HG02981 (cell line): ENCODE measurements around the gene HDAC5.
A peak's percentile ranks its signal among the peaks of the same experiment; 100 is the strongest.
"Not testable (repeated sequence)": the region's sequence is repeated elsewhere in the genome, so short reads cannot be mapped to it uniquely, and the experiment has no call there.

Source experiments
- ATAC-seq: cut with Tn5 transposase; IDR thresholded peaks from one replicate; pipeline ENCODE4 v1.9.1; 2021; ENCODE audit warnings: mild to moderate bottlenecking, moderate library complexity; ENCODE audit not compliant: unreplicated experiment

Gene HDAC5

DNA sequence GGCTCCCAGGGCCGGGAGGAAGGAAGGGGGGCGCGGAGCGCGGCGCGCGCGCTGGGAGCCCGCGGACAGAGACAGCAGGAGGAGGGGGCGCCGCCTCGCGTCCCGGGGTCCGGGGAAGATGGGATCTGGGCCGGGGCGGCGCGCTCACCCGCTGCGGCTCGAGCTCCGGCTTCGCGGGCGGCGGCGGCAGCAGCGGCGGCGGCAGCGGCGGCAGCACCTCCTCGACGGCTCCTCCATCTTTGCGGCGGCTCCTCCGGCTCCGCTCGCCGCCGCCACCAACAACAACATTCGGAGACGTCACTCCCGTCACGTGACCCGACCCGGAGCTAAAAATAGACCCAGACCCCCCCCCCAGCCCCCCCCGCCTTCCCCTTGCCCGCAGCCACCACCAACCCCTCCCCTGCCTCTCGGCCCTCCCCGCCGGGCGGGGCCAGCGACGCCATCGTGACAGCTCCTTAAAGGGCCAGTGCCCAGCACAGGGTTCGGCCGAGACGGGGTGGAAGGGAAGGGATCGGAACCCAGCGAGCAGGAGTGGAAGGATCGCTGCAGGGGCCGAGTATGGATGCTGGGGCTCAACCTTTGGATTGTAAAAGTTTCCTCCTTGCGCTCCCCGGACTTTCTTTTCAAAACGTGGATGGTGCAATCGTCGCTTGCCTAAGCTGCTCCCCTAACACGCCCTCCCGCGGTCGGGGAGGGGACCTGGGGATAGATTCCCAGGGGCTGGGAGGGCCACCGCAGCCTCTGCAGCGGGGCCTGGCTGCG lies at the start of gene HDAC5:
Gene HDAC5 (minus strand): TSS at position 286 of the 762 bp plus-strand sequence. CDS start 6,126 bp downstream, outside the sequence.
- ATAC-seq: peak; percentile 85

DNA sequence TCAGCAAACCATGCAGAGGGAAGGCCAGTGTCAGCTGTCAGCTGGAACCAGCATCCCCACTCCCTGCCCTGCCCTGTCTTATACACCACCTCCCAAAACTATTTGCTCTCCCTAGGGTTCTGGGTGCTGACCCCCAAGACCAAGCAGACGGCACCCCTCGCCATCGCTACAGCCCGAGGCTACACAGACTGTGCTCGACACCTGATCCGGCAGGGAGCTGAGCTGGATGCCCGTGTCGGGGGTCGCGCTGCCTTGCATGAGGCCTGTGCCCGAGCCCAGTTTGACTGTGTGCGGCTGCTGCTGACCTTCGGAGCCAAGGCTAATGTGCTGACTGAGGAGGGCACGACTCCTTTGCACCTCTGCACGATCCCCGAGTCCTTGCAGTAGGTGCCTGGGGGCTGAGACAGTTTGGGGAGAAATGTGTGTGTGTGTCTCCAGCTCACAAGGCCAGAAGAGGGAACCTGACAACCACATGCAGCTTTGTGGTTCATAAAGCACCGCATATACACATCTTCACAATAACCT lies 48.6 kb upstream of the HDAC5 start:
- no peak for ATAC-seq

DNA sequence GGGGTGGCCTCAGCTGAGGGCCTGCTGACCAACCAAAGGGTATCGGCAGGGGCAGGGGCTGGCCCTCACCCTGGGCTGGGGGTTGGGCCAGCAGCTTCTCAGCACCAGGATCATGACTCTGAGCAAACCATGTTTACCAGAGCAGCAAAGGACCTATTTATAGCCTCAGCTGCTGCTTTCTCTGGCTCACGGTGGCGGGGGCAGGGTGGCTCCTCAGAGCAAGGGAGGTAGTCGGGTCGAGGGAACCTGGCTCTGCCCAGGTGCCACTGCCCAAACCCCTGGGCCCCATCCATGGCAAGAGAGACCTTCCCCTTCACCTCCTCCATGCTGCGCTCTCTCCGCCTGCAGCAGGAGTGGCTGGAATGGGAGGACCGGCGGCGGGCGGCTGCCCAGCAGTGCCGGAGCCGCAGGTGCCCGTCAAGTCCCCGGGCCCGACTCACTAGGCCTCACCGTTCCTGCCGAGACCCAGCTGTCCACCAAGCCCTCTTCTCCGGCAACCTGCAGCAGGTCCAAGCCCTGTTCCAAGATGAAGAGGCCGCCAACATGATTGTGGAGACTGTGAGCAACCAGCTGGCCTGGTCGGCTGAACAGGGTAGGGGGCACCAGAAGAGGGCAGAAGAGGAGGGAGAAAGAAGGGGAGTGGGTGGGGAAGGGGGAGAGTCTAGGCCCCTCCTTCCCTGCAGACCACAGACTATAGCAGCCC lies 47.2 kb upstream of the HDAC5 start, which contains the start of gene ASB16:
Gene ASB16 (plus strand): TSS at position 206 of the 703 bp plus-strand sequence. CDS start 86 bp downstream, at position 292.
- no peak for ATAC-seq

DNA sequence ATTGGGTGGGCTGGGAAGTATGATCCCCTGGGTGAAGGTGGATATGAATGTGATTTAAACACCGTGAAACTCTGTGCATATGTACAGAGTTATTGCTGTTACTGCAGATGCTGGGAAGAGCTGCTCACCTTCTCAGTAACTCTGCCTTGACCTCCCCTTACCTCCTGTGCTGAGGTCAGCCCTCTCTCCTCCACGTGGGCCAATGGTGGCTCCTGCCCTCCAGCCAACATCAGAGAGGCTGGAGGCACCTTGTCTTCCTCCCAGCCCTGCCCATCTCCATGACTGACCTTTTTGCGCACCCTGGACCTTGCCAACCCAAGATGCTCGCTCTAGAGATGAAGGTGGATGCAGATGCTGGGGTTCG lies 46.7 kb upstream of the HDAC5 start:
- no peak for ATAC-seq

DNA sequence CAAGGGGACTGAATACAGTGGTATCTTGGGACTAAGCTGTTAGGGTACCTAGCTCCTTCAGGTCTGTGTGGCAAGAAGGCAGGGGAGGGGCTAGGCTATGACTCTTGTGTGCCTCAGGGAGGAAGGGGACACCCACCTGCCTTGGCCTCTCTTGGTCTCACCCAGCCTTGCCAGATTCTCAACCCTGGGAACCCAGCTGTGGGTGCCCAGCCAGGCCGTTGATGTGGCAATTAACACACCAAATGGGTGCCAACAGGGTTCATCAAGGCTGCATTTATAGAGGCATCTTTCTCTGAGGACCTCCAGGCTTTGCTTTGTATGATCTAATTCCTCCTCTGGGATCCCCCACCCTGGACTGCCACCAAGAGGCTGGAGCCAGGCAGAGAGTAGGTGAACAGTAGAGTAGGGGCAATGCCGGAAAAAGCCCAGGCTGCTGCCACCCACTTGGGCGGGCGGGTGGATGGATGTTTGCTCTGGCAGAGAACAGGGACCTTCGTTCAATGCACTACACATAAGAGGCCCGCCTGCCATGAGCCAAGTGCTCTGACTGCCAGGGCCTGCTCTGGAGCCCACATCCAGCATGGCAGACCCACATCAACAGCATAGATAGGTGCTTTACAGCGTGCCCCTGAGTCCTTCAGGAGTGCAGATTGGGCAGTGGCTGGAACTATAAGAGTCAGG lies 43.9 kb upstream of the HDAC5 start:
- no peak for ATAC-seq

DNA sequence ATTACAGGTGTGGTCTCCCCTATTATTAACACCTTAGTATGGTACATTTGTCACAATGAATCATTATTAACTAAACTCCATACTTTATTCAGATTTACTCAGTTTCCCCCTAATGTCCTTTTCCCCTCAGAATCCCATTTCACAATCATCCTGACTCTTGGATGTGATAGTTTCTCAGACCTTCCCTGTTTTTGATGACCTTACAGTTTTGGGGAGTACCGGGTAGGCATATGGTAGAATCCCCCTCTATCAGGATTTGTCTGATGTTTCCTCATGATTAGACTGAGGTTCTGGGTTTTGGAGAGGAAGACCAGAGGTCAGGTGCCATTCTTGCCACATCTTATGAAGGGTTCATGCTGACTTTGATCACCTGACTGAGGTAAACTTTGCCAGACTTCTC lies 41.0 kb upstream of the HDAC5 start:
- ATAC-seq: no peak

DNA sequence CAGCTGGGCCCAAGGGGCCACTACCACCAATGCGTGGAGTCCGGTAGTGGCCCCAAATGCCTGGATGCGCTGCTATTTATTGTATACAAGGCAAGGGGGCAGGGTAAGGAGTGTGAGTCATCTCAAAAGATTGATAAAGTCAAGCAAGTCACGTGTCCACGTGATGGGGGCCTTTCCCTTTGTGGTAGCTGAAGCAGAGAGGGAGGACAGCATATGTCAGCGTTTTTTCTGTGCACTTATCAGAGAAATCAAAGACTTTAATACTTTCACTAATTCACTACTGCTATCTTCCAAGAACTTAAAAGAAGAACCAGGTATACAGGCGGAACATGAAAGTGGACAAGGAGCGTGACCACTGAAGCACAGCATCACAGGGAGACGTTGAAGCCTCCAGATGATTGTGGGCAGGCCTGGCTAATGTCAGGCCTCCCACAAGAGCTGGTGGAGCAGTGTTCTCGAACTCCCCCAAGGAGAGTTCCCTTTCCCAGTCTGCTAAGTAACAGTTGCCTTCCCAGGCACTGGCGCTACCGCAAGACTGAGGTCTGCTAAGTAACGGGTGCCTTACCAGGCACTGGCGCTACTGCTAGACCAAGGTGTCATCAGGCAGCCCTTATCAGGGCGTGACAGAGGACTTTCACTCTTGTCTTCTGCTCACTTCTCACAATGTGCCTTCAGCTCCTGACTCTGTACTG lies 36.2 kb upstream of the HDAC5 start:
- ATAC-seq: no peak

DNA sequence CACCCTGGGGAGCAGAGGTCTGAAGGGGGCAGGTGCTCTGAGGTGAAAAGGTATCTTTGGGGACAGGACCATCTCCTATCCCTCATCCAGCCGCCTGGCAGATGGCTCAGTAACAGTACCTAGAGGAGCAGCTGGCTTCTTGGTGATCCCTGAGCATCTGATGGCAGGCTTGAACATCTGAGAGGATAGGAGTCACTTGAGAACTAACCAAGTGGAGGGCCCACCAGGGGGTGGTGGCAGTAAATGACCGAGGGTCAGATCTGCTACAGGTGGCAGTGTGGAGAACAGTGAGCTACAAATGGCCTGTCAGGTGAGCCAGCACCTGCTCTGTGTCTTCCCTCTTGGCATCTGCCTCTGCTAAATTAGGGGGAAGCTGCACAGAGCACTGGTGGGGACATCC lies 32.0 kb upstream of the HDAC5 start:
- no peak for ATAC-seq

DNA sequence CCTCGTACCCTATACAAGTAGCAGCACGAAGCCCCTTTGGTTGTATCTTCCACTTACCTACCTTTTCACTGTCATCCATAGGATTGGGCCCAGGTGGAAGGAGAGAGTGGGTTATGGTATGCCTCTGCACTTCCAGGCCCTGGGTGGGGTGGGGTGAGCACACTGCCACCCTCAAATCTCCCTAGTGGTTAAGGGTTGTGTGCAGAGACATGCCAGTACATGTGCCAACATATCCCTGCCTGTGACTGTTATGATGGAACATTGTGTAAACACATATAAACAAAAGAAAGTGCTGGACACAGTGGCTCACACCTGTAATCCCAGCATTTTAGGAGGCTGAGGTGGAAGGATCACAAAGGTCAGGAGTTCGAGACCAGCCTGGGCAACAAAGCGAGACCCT lies 29.4 kb upstream of the HDAC5 start:
- no peak for ATAC-seq

DNA sequence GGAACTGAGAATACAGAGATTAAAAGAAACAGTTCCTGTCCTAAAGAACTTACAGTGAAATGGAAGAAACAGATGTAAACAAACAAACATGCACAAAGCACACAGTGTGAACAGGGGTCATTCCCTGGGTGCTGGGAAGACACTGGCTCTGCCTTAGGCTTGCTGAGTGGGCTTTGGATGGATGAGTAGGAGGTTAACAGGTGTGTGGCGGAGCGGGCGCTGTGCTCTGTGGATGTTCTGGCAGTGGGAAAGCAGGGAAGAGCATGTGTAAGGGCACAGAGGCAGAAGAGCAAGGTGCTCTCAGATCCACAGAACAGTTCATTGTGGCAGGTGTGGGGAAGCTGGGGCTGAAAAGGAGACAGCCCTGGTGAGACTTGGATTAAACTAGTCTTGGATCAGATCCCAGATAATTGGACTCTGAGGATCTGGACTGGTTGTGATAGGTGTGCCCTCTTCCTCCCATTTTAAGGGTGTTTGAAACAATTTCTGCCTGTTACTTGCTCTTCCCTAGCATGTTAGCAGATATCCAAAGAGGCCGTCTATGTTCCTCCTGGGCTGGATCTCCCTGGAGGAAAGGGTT lies 26.4 kb upstream of the HDAC5 start:
- ATAC-seq: no peak

DNA sequence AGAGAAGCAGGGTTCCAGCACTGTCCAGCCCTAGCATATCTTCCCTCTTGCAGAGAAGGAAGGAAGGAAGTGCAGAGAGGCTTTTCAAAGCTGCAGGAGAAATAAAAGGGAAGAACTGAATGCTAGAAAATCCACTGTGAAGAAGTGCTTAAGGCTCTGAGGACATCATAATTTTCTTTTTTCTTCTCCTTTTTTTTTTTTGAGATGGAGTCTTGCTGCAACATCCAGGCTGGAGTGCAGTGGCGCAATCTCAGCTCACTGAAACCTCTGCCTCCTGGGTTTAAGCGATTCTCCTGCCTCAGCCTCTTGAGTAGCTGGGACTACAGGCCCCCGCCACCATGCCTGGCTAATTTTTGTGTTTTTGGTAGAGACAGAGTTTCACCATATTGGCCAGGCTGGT lies 25.6 kb upstream of the HDAC5 start:
- ATAC-seq: not testable (repeated sequence)

DNA sequence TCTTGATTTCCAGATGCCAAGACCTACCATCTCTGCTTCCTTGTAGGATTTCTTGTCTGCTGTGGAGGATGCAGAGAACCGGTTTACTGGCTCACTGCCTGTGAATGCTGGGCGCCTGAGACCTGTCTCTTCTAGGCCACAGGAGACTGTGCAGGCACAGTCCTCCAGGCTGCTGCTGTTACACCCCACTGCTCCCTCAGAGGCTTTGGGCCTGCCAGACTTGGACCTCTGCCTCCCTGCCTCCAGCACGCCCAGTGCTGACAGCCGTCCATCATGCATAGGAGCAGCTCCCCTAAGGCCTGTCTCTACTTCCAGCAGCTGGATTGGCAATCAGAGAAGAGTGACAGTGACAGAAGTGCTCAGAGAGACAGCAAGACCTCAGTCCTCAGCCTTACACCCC lies 24.4 kb upstream of the HDAC5 start:
- no peak for ATAC-seq

DNA sequence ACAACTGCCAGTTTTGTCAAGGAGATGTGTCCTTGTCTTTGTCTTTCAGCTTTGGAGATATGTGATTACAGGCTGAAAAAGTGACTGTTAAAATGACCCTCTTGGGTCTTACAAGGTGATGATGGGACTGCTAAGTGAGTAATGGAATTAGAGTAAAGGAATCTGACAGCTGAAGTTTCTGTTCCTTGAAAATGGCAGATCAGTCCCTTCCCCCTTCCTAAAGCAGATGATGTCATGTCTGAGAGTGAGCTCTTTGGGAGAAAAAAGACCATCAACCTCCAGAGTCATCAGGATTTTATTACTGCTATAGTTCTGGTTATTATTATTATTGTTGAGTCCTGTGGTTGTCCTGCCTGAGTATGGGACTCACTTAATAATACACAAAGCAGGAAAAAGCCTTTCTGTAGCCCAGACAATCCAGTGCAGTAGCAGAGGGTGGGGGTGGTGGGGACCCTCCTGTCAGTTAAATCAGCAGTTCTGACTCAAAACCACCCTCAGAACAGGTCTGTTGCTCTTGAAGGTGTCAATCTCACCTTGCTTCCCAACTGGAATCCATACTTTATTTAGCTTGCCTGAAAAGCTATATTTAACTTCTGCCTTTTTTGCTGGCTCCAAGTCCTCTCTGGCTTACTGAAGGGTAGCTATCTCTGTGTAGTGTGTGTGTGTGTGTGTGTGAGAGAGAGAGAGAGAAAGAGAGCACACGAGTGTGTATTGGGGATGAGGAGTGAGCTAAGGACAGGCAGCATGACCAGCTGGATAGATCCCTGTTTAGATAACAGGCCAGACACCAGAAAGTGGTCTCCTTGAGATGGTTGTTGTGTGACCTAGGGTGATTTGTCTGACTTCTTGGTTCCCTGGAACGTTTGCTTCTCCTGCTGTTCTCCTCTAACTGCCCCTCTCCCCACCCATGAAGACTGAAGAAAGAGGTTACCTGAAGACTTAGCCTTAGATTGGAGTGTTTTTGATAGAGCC lies 23.2 kb upstream of the HDAC5 start:
- no peak for ATAC-seq

DNA sequence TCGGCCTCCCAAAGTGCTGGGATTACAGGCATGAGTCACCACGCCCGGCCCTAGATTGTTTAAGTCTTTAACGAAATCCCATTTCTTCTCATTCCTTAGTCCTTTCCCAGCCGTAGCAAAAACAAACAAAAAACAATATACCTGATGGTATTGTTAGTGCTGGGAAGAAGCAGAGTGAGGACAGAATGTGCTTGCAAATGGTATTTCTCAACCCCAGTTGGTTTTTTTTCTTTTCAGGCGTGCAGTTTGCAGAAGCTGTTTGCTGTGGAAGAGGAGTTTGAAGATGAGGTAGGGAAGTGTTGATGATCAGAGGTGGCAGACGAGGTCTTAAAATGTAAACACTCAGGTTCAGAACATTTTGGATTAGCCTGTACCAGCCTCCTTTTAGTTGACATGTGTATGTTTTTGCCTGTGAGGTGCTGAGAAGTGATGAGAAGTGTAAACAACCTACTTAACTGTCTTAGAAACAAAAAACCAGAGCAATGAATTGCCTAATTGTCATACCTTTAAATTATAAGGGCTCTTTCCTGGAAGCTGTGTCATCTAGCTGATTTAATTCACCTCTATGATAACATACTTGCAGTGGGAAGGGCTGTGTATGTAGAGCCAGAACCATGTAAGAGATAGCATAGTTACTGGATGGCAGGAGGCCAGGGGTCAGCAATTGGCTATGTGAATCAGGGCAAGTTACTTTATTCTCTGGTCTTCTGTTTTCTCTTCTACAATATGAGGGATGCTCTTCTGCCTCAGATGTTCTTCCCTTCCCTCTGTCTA lies 21.7 kb upstream of the HDAC5 start:
- no peak for ATAC-seq

DNA sequence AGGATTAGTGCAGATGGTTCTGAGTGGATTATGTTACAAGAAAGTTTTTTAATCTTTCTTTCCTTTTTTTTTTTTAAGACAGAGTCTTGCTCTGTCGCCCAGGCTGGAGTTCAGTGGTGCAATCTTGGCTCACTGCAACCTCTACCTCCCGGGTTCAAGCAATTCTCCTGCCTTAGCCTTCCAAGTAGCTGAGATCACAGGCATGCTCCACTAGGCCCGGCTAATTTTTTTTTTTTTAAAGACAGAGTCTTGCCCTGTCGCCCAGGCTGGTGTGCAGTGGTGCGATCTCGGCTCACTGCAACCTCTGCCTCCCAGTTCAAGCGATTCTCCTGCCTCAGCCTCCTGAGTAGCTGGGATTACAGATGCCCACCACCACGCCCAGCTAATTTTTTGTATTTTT lies 20.5 kb upstream of the HDAC5 start:
- ATAC-seq: not testable (repeated sequence)

DNA sequence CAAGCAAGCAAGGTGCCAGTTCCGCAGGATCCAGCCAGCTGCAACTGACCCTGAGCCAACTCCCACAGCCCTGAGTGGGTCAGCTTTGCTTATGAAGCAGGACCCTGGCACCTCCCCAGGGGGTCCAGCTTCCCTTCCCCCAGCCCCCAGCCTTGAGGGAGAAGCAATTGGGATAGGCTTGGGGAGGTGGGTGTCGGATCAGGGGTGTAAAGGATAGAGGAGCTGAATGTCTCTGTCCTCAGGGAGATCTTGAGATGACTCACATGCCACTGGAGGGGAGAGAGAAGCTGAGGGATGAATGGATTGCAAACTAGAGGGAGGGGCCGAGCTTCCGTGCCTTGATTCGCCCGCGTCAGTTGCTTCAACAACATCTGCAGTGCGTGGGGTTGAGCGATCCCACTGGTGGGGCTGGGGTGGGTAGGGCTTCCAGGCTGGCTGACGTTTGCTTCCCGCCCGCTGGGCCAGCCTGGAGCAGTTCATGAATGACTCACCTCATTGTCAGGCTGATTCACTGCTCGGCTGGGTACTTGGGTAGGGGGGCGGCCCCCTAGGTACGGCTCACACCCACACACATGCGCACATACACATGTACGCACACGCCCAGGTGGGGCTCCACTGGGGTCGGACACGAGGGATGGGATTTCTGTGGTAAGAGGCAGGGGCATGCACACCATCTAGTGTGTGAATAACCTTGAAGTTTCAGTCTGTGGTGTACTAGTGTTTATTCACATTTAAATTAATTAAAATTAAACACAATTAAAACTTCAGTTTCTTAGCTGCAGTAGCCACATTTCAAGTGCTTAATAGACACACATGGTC lies 14.7 kb upstream of the HDAC5 start:
- no peak for ATAC-seq

DNA sequence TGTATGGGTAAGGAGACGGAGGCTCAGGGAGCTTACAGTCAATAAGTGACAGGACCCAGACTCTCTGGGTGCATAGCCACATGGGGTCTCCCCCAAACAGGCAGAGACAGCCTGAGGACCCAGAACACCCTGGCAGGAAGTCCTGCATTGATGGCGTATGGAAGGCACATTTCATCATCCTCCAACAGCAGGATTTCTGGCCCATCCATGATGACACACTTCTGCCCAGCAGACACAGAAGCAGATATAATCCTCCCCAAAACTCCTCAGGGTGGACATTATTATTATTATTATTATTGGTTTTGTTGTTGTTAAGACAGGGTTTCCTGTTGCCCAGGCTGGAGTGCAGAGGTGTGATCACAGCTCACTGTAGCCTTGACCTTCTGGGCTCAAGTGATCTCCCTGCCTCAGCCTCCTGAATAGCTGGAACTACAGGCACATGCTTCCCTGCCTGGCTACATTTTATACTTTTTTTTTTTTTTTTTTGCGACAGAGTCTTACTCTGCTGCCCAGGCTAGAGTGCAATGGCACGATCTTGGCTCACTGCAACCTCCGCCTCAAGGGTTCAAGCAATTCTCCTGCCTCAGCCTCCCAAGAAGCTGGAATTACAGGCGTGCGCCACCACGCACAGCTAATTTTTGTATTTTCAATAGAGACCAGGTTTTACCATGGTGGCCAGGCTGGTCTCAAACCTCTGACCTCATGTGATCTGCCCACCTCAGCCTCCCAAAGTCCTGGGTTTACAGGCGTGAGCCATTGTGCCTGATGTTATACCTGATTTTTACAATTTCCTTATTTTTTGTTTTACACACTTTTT lies 11.5 kb upstream of the HDAC5 start:
- ATAC-seq: no peak
